Right forelimb (tissue), 1 donor: ENCODE results near the gene SMCO1.
"Not testable (repeated sequence)": the region's sequence is repeated elsewhere in the genome, so short reads cannot be mapped to it uniquely, and the experiment has no call there.

Experiments used
- DNase-seq: peaks from one replicate; pipeline ENCODE4 v3.0.0-alpha.2; 2018

SMCO1 gene

DNA sequence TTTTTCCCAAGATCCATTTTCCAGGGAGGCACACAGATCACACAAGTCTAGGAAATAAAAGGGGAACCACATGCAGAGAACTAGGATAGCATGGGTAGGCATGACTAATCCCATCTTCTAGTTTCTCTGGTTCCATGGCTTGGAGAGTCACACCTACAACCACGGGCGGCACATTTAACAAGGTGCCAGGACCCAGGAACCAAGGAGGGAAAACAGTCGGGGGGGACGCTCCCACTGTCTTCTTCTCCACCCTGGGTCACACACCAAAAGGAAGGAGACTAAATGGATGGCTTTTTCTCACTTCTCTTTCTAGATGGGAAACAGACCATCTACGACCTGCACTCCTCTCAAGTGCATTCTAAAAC lies 4.6 kb upstream of the SMCO1 start:
- no peak for DNase-seq

DNA sequence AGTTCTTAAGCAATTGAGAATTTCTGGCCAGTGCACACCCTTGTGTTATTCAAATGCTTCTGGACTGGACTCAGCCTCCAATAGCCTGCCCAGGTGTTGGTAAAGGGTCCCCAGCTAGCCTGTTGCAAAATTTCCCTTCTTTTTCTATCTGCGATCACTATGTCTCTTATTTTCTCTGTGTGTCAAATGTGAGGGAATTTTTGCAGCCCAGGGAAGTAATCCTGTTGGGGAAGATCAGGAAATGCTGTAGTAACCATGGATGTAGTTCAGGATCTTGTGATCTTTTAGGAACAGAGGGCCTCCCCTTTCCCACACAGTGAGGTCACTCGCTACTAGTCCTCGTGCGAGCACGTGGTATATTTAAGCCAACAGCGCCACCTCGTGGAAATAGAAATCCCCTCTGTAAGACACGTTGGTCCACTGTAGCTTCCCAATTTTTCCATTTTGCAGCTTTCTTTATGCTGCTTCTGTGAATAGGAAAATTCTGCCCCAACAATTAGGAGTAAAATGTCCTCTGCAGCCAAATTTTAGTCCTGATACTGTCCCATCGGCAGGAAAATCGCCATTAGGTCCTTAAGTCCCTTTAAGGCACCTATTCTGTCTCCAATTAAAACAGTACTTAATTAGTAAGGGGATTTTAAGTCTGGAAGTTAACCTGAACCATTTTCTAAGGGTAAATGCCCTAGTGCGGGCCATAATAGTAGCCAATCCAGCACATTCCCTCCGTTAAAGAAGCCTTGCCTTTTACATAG lies 4.0 kb upstream of the SMCO1 start:
- no peak for DNase-seq

DNA sequence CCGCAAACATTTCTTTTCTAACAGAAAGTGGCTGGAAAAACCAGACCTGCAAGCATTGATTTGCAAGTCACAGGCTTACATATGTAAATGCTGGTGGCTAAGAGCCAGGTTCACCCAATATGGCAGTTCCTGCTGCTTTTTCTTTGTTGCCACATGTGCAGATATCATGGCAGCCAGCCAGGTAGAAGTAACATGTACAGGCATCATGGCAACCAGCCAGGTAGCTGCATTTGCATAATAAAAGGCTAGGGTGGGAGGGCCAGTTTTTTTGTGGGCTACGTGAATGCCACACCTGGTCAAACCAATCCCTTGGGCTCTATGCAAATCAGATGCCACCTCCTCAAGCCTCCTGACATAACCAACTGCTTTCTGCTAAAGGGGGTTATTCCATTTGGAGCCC lies 2.8 kb upstream of the SMCO1 start:
- no peak for DNase-seq

- no peak for DNase-seq
These were observed 2.1 kb upstream of the SMCO1 start for GRCh38 chr3:196517162-196517800.

DNA sequence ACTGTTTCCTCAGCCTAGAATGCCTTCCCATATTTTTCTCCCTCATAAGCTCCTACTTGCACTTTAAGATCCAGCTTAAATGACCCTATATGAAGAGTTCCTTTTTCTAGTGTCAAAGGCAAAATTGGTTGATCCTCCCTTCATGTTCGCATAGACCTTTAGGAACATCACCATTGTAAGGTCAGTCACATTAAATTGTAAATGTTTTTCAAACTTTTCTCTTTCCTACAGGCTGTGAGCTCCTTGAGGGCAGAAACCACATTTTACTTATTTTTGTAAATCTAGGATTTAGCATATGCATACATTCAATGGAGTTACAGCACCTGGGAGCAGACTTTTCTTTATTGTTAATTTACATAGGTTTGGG lies 813 bp downstream of the SMCO1 start:
- DNase-seq, result no peak

DNA sequence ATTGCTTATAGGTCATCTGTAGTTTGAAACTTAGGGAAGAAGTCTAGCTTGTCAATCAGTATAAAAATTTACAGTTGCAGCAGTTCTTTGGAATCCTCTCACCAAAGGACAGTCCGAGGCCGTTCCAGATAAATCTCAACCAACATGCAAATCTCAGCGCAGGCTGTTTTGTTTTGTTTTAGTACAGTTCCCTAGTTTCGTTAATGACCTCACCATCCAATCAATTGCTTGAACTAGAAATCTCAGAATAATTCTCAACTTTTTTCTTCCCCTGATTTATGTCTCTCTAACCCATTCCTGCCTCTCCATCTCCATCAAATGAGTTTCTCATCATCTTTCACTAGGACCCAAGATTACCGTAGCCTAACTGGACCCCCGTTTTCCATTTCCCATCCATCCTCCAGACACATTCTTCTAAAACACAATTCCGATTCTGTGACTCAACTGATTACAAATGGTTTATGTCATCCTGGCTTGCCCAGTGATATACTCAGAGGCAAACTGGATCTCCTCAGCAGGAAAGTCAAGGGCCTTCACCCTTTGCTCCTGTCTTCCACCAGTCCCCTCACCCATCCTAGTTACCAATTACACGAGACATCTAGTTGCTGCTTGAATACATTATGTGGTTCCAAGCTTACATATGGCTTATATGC lies 1.3 kb downstream of the SMCO1 start:
- DNase-seq, result no peak

DNA sequence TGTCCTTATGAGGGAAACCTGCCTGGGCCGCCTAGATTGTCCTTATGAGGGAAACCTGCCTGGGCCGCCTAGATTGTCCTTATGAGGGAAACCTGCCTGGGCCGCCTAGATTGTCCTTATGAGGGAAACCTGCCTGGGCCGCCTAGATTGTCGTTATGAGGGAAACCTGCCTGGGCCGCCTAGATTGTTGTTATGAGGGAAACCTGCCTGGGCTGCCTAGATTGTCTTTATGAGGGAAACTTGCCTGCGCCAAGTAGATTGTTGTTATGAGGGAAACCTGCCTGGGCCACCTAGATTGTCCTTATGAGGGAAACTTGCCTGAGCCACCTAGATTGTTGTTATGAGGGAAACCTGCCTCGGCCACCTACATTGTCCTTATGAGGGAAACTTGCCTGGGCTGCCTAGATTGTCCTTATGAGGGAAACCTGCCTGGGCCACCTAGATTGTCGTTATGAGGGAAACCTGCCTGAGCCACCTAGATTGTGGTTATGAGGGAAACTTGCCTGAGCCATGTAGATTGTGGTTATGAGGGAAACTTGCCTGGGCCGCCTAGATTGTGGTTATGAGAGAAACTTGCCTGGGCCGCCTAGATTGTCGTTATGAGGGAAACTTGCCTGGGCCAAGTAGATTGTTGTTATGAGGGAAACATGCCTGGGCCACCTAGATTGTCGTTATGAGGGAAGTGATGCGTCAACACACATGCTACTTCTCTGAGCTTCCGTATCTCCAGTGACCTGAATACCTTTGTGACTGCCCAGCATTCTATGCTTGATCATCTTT lies 3.3 kb downstream of the SMCO1 start:
- DNase-seq, result not testable (repeated sequence)

DNA sequence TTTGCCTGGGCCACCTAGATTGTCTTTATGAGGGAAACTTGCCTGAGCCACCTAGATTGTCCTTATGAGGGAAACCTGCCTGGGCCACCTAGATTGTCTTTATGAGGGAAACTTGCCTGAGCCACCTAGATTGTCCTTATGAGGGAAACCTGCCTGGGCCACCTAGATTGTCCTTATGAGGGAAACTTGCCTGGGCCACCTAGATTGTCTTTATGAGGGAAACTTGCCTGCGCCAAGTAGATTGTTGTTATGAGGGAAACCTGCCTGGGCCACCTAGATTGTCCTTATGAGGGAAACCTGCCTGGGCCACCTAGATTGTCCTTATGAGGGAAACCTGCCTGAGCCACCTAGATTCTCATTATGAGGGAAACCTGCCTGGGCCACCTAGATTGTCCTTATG lies 4.0 kb downstream of the SMCO1 start:
- DNase-seq, result not testable (repeated sequence)

DNA sequence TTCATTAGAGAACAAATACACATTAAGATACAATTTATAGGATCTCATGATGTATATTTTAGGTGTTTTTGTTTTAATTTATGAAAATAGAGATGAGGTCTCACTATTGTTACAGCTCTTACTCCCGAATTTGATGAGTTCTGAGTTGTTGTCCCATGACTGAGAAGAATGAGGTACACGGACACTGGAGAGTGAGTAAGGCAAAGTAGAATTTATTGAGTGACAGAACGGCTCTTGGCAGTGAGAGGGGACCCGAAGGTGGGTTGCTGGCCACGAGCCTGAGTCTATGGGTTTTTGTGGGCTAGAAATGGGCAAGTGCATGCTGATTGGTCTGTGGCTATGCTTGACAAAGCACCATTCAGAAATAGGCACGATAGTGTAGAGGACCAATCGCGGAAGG lies 8.5 kb downstream of the SMCO1 start:
- no peak for DNase-seq

DNA sequence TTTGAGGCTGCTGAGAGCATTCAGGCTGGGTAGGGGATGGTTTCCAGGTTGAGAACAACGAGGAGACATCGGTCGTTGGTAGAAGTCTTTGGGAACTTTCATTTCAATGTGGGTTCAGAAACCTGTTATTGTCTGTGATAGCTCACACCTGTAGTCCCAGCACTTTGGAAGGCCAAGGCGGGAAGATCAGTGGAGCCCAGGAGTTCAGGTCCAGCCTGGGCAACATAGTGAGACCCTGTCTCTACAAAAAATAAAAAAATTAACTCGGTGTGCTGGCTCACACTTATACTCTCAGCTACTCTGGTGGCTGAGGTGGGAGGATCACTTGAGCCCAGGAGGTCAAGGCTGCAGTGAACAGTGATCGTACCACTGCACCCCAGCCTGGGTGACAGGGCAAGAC lies 10.6 kb downstream of the SMCO1 start:
- no peak for DNase-seq

- not testable (repeated sequence) for DNase-seq
These were observed 11.1 kb downstream of the SMCO1 start for GRCh38 chr3:196504077-196504398.

GRCh38 chr3:196503196-196504076 lies 11.7 kb downstream of the SMCO1 start, which contains the start of gene RNF168:
Gene RNF168, minus strand, starts transcription at chr3:196503768. Its CDS starts 595 bp downstream, at chr3:196503173.
- peak; percentile 97 for DNase-seq

DNA sequence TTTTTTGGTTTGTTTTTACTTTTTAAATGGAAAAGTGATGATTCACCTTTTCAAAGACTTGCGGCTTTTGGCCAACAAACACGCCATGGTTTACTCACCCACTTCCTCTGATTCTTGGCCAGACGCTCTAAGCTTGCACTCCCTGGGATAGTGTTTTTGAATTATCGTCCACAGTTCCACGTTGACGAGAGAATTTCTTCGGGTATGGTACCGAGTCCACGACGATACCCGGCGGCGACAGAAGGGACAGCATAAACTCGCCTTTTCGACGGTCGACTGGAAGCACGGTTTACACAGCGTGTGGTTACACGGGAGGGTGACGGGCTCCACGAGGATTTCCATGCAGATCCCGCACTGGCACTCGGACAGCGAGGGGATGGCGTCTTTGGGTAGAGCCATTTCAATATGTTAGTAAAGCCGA lies 12.4 kb downstream of the SMCO1 start:
- peak; percentile 65 for DNase-seq

- no peak for DNase-seq
These were observed 13.7 kb downstream of the SMCO1 start for GRCh38 chr3:196501316-196502044.

DNA sequence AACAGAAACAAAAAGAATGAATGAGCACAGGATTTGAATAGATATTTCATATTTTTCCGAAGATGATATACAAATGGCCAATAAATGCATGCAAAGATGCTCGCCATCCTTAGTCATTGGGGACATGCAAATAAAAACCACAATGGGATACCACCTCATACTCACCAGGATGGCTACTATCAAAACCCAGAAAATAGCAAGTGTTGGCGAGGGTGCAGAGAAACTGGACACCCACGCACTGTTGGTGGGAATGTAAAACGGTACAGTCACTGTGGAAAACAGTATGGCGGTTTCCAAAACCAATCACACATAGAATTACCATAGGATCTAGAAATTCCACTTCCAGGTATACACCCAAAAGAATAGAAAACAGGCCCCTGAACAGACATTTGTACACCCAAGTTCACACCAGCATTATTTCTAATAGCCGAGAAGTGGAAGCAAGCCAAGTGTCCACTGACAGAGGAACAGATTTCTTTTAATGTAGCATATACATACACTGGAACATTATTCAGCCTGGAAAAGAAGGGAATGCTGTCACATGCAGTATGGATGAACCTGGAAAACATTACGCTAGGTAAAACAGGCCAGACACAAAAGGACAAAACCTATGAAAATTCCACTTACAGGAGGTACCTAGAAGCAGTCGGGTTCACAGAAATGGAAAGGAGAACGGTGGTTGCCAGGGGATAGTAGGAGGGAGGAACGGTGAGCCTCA lies 15.2 kb downstream of the SMCO1 start:
- no peak for DNase-seq

- DNase-seq, result no peak
These were observed 16.1 kb downstream of the SMCO1 start for GRCh38 chr3:196499061-196499460.

DNA sequence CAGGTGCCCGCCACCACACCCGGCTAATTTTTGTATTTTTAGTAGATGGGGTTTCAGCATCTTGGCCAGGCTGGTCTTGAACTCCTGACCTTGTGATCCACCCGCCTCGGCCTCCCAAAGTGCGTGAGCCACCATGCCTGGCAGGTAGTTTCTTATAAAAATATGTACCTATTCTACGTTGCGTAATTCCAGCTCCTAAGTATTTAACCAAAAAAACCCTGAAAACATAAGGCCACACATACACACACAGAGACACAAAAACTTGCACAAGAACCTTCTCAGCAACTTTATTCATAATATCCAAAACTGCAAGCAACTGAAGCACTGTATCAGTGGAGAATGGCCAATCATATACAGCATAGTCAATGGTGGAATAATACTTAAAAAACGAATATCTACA lies 16.8 kb downstream of the SMCO1 start:
- DNase-seq, result no peak

DNA sequence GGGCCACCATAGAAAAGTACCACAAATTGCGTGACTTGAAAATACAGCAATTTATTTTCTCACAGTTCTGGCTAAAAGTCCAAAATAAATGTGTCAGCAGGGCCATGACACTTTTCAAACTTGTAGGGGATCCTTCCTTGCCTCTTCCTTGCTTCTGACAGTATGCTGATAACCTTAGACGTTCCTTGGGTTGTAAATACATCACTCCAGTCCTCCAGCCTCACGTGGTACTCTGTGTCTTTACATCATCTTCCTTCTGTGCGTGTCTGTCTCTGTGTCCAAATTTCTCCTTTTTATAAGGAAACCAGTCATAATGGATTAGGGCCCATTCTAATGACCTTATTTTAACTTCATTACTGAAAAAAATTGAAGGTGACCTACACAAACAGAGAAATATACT lies 19.0 kb downstream of the SMCO1 start:
- DNase-seq, result no peak

DNA sequence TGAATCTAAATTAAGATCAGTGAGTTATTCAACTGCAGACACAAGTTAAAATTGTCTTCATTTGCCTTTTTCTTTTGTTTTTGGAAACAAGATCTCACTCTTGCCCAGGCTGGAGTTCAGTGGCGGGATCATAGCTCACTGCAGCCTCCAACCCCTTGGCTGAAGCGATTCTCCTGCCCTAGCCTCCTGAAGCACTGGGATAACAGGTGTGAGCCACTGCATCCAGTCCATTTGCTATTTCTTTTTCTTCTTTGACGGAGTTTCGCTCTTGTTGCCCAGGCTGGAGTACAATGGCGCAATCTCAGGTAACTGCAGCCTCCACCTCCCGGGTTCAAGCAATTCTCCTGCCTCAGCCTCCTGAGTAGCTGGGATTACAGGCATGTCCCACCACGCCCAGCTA lies 21.9 kb downstream of the SMCO1 start:
- no peak for DNase-seq

DNA sequence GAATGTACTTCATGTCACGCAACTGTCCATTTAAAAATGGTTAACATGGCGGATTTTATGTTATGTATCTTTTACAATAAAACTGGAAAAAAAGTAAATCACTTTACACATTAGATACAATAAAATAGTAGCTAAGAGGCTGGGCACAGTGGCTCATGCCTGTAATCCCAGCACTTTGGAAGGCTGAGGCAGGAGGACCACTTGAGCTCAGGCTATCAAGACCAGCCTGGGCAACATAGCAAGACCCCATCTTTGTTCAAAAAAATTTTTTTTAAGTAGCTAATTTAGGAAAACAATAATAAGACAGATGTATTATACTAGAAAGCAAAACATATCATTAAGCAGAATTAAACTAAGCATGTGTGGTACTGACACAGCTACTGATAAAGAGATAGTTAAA lies 23.1 kb downstream of the SMCO1 start:
- DNase-seq, result no peak

DNA sequence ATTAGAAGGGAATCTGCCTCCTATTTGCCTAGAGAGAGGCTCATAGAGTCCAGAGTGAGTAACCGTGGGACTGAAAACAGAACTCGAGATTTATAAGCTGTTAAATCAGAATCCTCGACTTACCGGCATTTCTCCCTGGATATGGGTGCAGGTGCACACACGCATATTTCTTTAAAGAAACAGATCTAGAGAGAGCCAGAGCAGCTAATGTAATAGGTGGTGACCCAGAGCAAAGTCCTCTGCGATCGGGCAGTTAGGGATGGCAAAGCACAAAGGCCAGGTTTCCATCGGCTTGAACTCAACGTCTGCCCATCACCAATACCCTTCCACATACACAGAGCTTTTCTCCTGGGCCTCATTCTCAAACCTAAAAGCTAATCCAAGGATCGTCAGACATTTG lies 25.4 kb downstream of the SMCO1 start:
- DNase-seq, result no peak
